GM12878 (cell line): Measurements from ENCODE around the gene ASS1. TPM values are rescaled to one million over a fixed set of nuclear protein-coding genes. Genes with fewer than 3 reads are reported as not detected.

Experiments
- ATAC-seq: fragments of 200-7000 bp; cut with Tn5 transposase; 3 replicates; pipeline ENCODE4 v1.9.1; 2020; ENCODE audit warnings: mild to moderate bottlenecking, moderate library complexity
- BruUV-seq: library from RNA; stranded (reverse); fragments of 400-500 nt; replicated peaks from 2 replicates; lab custom pipeline; 2021; lab: Mats Ljungman, UMichigan
- CTCF ChIA-PET: fragments of 300-600 bp; sonication (Branson Sonifier 250); formaldehyde crosslinking; extraction: SDS; loops from one replicate; lab custom pipeline; 2021; ENCODE audit warnings: inconsistent platforms; lab: Yijun Ruan, JAX
- POLR2A ChIA-PET: fragments of 350-600 bp; formaldehyde crosslinking; extraction: SDS; loops from one replicate; lab custom pipeline; 2021; ENCODE audit warnings: inconsistent platforms; lab: Charles Lee
- RAD21 ChIA-PET: fragments of 300-600 bp; sonication (Branson Sonifier 250); formaldehyde crosslinking; loops from one replicate; lab custom pipeline; 2023; ENCODE audit warnings: antibody characterized with exemption; ENCODE audit not compliant: unreplicated experiment; lab: Charles Lee
- SMC1A ChIA-PET: fragments of 300-600 bp; sonication (Branson Sonifier 250); formaldehyde crosslinking; loops from one replicate; lab custom pipeline; 2023; ENCODE audit not compliant: unreplicated experiment, uncharacterized antibody; lab: Charles Lee
- DNase-seq: peaks from one replicate; pipeline ENCODE4 v3.0.0-alpha.2; 2011; ENCODE audit warnings: low read depth, low spot score
- FAIRE-seq: peaks from 3 replicates; lab custom pipeline; 2011; peaks lifted over from hg19 to GRCh38; lab: Jason Lieb, UNC
- H2AFZ ChIP-seq: 2 replicates; pipeline ENCODE4 v1.6.0; 2011; ENCODE audit warnings: low read depth, low read length, control low read depth; ENCODE audit not compliant: control insufficient read depth
- H3K27ac ChIP-seq: 2 replicates; pipeline ENCODE4 v1.5.1; 2011; ENCODE audit warnings: control low read depth; ENCODE audit not compliant: control insufficient read depth, insufficient read depth
- H3K27me3 ChIP-seq, 2 experiments: replicated peaks in 1 of 2; 2 replicates each; pipeline versions ENCODE4 v1.6.0 to v1.6.1; 2011; ENCODE audit warnings: low read length in 1 of 2; ENCODE audit not compliant: control insufficient read depth in 2 of 2, insufficient read depth in 2 of 2
- H3K36me3 ChIP-seq, 2 experiments: 2 replicates each; pipeline ENCODE4 v1.5.1; 2011; ENCODE audit warnings: low read length in 1 of 2; ENCODE audit not compliant: control insufficient read depth in 2 of 2, insufficient read depth in 2 of 2
- H3K4me1 ChIP-seq: 2 replicates; pipeline ENCODE4 v1.6.1; 2011; ENCODE audit warnings: mild to moderate bottlenecking, low read length, moderate library complexity, mixed read lengths; ENCODE audit not compliant: control insufficient read depth, insufficient read depth
- H3K4me2 ChIP-seq: 2 replicates; pipeline ENCODE4 v1.6.0; 2011; ENCODE audit warnings: control low read depth; ENCODE audit not compliant: control insufficient read depth, insufficient read depth
- H3K4me3 ChIP-seq: fragments of 200-600 bp; sonication (generic); 2 replicates; pipeline ENCODE4 v1.5.1; 2016
- H3K79me2 ChIP-seq: 2 replicates; pipeline ENCODE4 v1.6.0; 2011; ENCODE audit warnings: low read length; ENCODE audit not compliant: control insufficient read depth, insufficient read depth
- H3K9ac ChIP-seq: 2 replicates; pipeline ENCODE4 v1.8.0; 2011; ENCODE audit warnings: low read length, control low read depth, mixed read lengths; ENCODE audit not compliant: control insufficient read depth, insufficient read depth
- H3K9me3 ChIP-seq: replicated peaks from 3 replicates; pipeline ENCODE4 v1.5.1; 2011; ENCODE audit warnings: mild to moderate bottlenecking, low read length; ENCODE audit not compliant: control insufficient read depth, insufficient read depth
- H4K20me1 ChIP-seq: 2 replicates; pipeline ENCODE4 v1.6.0; 2011; ENCODE audit not compliant: control insufficient read depth, insufficient read depth
- BRCA1 ChIP-seq: IDR thresholded peaks from 2 replicates; pipeline ENCODE4 v1.6.1; 2011; ENCODE audit warnings: low read depth, low read length, improper control_type of control experiment
- HDAC2 ChIP-seq: fragments of 200-600 bp; sonication (generic); IDR thresholded peaks from 2 replicates; pipeline ENCODE4 v1.6.1; 2017
- MYB ChIP-seq: fragments of 150-350 bp; IDR thresholded peaks from 2 replicates; pipeline ENCODE4 v1.6.1; 2014; ENCODE audit warnings: mild to moderate bottlenecking, low read depth, low read length, borderline replicate concordance
- SIX5 ChIP-seq: IDR thresholded peaks from 2 replicates; pipeline ENCODE4 v1.6.1; 2011; ENCODE audit warnings: mild to moderate bottlenecking, low read depth, low read length, moderate library complexity; ENCODE audit not compliant: severe bottlenecking
- SMAD5 ChIP-seq: IDR thresholded peaks from 2 replicates; pipeline ENCODE4 v1.6.1; 2016; ENCODE audit warnings: antibody characterized with exemption, low read depth
- SMC3 ChIP-seq: IDR thresholded peaks from 2 replicates; pipeline ENCODE4 v1.6.1; 2011; ENCODE audit warnings: low read length, improper control_type of control experiment, borderline replicate concordance
- TCF12 ChIP-seq: IDR thresholded peaks from 2 replicates; pipeline ENCODE4 v1.6.1; 2011; ENCODE audit warnings: low read depth, mild to moderate bottlenecking, low read length
- WRNIP1 ChIP-seq: IDR thresholded peaks from 2 replicates; pipeline ENCODE4 v1.6.1; 2011; ENCODE audit warnings: low read depth, low read length, improper control_type of control experiment, borderline replicate concordance
- WGBS: methylation state at CpG from one replicate; pipeline ENCODE4 v1.1.6; 2016; ENCODE audit warnings: low lambda C conversion rate; ENCODE audit not compliant: insufficient replicate concordance, insufficient coverage; ENCODE audit errors: missing lambda C conversion rate; 5-methylcytosine and 5-hydroxymethylcytosine counted together
- in situ Hi-C: fragments of 300-500 bp; cut with MboI; formaldehyde crosslinking; loops from 9 replicates; pipeline ENCODE4 v1.14.3; 2018; ENCODE audit warnings: mixed read lengths
- intact Hi-C: fragments of 100-400 bp; cut with micrococcal nuclease; formaldehyde crosslinking; loops from one replicate; pipeline ENCODE4 v1.14.2; 2022; ENCODE audit not compliant: unreplicated experiment
- polyA plus RNA-seq, 11 experiments: library from polyadenylated mRNA; depleted of rRNA in 4 of 11; unstranded in 6 of 11; stranded (reverse) in 5 of 11; fragments of >200 nt; fragmentation: Nextera tagmentation in 4 of 11; fragmentation: Illumina TruSeq in 1 of 11; extraction: Ambion mirVana in 4 of 11; extraction: Trizol in 1 of 11; gene quantifications; 1 replicate in 1 of 11; 2 replicates in 10 of 11; pipeline versions ENCODE4 v1.2.1 to v1.2.3, GENCODE V29; 2011 to 2016; ENCODE audit warnings: inconsistent platforms in 2 of 11, missing spikeins in 2 of 11, low read depth in 1 of 11
- total RNA-seq, 4 experiments: library from RNA; depleted of rRNA in 3 of 4; stranded (reverse); fragments of >200 nt in 3 of 4; fragmentation: Illumina TruSeq in 1 of 4; extraction: Trizol in 1 of 4; gene quantifications; 2 replicates each; pipeline versions ENCODE4 v1.2.1 to v1.2.3, GENCODE V29; 2013 to 2021
- TF ChIP-seq, protein P1 (sequence below): fragments of 450-650 bp; IDR thresholded peaks from 2 replicates; pipeline ENCODE4 v1.6.1; 2017; ENCODE audit warnings: mild to moderate bottlenecking
- TF ChIP-seq, protein P2 (sequence below): IDR thresholded peaks from 2 replicates; pipeline ENCODE4 v1.6.1; 2012; ENCODE audit warnings: low read depth, low read length, improper control_type of control experiment
- TF ChIP-seq, protein P3 (sequence below): fragments of 450-650 bp; IDR thresholded peaks from 2 replicates; pipeline ENCODE4 v1.6.1; 2017; ENCODE audit warnings: low read depth, mild to moderate bottlenecking, moderate library complexity

Gene ASS1
- total and polyA plus RNA-seq, 10 of the 15 experiments (the other 5 are each of a cell fraction or from before 2014, with no cell fraction given), result 0.10 to 6.1 (median 0.28) TPM; not detected in 3

DNA sequence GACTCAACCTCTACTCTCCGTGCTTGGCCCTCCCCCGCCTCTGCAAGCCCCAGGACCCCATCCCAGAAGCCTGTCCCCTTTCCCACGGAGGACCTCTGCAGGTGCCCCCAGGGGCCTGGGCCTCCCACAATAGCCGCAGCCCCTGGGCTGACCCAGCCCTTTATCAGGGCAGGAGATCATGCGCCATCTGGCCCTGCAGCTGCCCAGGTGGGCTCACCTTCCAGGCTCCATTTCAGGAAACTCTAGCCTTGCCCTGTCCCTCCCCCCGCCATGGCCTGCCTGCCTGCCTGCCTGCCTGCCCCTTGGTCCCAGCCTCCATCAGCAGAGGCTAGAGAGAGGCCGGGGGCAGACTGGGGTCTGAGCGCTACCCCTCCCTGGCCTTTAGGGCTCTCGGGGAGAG is 48.7 kb downstream of the ASS1 start:
- 18% methylated on average over 8 of the region's 9 CpGs for WGBS
- Histone ChIP-seq H3K4me2 (no peak overlapping the region), H3K4me3 (no peak overlapping the region), H3K79me2 (no peaks in the 10 kb centered on the region), H3K4me1 (no peaks in the 10 kb centered on the region), H3K27me3 (no peaks in the 10 kb centered on the region; a peak in 1 of 4 replicates), H3K27ac (no peak overlapping the region), H3K9ac (no peak overlapping the region), H3K9me3 (peaks cover 3% of the 10 kb centered on the region; the same call in 2 of the 3 replicates), H3K36me3 (no peaks in the 10 kb centered on the region), H4K20me1 (no peaks in the 10 kb centered on the region), H2AFZ (no peak overlapping the region)
- in situ Hi-C loops (no loop called here), intact Hi-C loops (no loop called here)
- CTCF ChIA-PET, result no interaction called here
- ATAC-seq (no peak), FAIRE-seq (no peak), DNase-seq (no peak)
- SMC1A ChIA-PET, result interaction anchor here (0.6 kb wide), 1 partner anchor 14 kb away, joined by 3 read pairs; no protein-coding TSS in a partner anchor
- RAD21 ChIA-PET, result no interaction called here
- TF ChIP-seq SIX5 (no peak), SMC3 (no peak), TCF12 (no peak), WRNIP1 (no peak), BRCA1 (no peak), SMAD5 (no peak), MYB (no peak), HDAC2 (no peak)
- TF ChIP-seq, protein P1, sequence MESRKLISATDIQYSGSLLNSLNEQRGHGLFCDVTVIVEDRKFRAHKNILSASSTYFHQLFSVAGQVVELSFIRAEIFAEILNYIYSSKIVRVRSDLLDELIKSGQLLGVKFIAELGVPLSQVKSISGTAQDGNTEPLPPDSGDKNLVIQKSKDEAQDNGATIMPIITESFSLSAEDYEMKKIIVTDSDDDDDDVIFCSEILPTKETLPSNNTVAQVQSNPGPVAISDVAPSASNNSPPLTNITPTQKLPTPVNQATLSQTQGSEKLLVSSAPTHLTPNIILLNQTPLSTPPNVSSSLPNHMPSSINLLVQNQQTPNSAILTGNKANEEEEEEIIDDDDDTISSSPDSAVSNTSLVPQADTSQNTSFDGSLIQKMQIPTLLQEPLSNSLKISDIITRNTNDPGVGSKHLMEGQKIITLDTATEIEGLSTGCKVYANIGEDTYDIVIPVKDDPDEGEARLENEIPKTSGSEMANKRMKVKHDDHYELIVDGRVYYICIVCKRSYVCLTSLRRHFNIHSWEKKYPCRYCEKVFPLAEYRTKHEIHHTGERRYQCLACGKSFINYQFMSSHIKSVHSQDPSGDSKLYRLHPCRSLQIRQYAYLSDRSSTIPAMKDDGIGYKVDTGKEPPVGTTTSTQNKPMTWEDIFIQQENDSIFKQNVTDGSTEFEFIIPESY, result no peak
- TF ChIP-seq, protein P2, sequence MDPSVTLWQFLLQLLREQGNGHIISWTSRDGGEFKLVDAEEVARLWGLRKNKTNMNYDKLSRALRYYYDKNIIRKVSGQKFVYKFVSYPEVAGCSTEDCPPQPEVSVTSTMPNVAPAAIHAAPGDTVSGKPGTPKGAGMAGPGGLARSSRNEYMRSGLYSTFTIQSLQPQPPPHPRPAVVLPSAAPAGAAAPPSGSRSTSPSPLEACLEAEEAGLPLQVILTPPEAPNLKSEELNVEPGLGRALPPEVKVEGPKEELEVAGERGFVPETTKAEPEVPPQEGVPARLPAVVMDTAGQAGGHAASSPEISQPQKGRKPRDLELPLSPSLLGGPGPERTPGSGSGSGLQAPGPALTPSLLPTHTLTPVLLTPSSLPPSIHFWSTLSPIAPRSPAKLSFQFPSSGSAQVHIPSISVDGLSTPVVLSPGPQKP, result no peak
- TF ChIP-seq, protein P3, sequence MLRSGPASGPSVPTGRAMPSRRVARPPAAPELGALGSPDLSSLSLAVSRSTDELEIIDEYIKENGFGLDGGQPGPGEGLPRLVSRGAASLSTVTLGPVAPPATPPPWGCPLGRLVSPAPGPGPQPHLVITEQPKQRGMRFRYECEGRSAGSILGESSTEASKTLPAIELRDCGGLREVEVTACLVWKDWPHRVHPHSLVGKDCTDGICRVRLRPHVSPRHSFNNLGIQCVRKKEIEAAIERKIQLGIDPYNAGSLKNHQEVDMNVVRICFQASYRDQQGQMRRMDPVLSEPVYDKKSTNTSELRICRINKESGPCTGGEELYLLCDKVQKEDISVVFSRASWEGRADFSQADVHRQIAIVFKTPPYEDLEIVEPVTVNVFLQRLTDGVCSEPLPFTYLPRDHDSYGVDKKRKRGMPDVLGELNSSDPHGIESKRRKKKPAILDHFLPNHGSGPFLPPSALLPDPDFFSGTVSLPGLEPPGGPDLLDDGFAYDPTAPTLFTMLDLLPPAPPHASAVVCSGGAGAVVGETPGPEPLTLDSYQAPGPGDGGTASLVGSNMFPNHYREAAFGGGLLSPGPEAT, result no peak
- BruUV-seq, result no TSS peak
- POLR2A ChIA-PET, result no interaction called here
